Mucosa of descending colon (tissue), 3 donors: Measurements from ENCODE around the gene ARMCX5. TPM values are rescaled to one million over a fixed set of nuclear protein-coding genes. Genes with fewer than 3 reads are reported as not detected.
A peak's percentile ranks its signal among the peaks of the same experiment; 100 is the strongest.

Source experiments
- ATAC-seq: fragments of 200-7000 bp; cut with Tn5 transposase; one replicate; pipeline ENCODE4 v1.9.1; 2020; ENCODE audit warnings: mild to moderate bottlenecking, moderate library complexity
- DNase-seq, 3 donors: peaks; one replicate each; pipeline ENCODE4 v3.0.0-alpha.2; 2020
- H3K36me3 ChIP-seq: fragments of 200-600 bp; one replicate; pipeline ENCODE4 v1.8.0; 2021; ENCODE audit warnings: low read depth, mild to moderate bottlenecking
- H3K4me1 ChIP-seq: fragments of 200-600 bp; one replicate; pipeline ENCODE4 v1.8.0; 2021; ENCODE audit warnings: low read depth, mild to moderate bottlenecking
- H3K4me3 ChIP-seq: fragments of 200-600 bp; one replicate; pipeline ENCODE4 v1.8.0; 2021; ENCODE audit warnings: mild to moderate bottlenecking
- H3K9me3 ChIP-seq: fragments of 200-600 bp; one replicate; pipeline ENCODE4 v1.8.0; 2021; ENCODE audit warnings: mild to moderate bottlenecking
- CTCF ChIP-seq: fragments of 200-600 bp; IDR thresholded peaks from one replicate; pipeline ENCODE4 v1.8.0; 2022; ENCODE audit warnings: antibody characterized with exemption, mild to moderate bottlenecking
- intact Hi-C, 2 donors: fragments of 100-400 bp; cut with DNase I in 1 of 2; cut with micrococcal nuclease in 1 of 2; formaldehyde crosslinking; loops; one replicate each; pipeline versions ENCODE4 v1.11.0 to v1.11.1; 2022; cut with DNase I, micrococcal nuclease
- total RNA-seq, 3 donors: library from RNA; stranded (reverse); fragmentation: NEBNext Ultra II Directional in 2 of 3; extraction: Animal tissue kit (Norgen Biotek cat#: 25700) in 2 of 3; gene quantifications; one replicate each; pipeline versions ENCODE4 v1.2.1 to v1.2.4, GENCODE V29; 2021 to 2023
- donor health status: DM: no; HTN: no; CAD: no; lungs with moderate emphysema.
- donor health status: DM: no; HTN: no; CAD: no.
- donor health status: DM: no; HTN: yes; CAD: no.

The ARMCX5 gene
- total RNA-seq, 3 donors from 2014 or later, result 5.5 to 13.9 (median 13.1) TPM

GRCh38 chrX:102637561-102637960 lies 38.2 kb downstream of the ARMCX5 start:
- ATAC-seq (no peak), DNase-seq (no peak)
- no peak for TF ChIP-seq CTCF
- no peak overlapping the region for H3K4me3 ChIP-seq
- intact Hi-C loops, result no loop called here
- no peaks in the 10 kb centered on the region for H3K36me3 ChIP-seq
- no peaks in the 10 kb centered on the region for H3K4me1 ChIP-seq
- H3K9me3 ChIP-seq, result no peaks in the 10 kb centered on the region

GRCh38 chrX:102650903-102651241 lies 51.6 kb downstream of the ARMCX5 start:
- intact Hi-C loops, result no loop called here
- no peaks in the 10 kb centered on the region for H3K36me3 ChIP-seq
- no peaks in the 10 kb centered on the region for H3K4me1 ChIP-seq
- DNase-seq (no peak), ATAC-seq (peak; percentile 16)
- no peak overlapping the region for H3K4me3 ChIP-seq
- no peak for TF ChIP-seq CTCF
- no peaks in the 10 kb centered on the region for H3K9me3 ChIP-seq

- Histone ChIP-seq H3K9me3 (no peaks in the 10 kb centered on the region), H3K4me3 (peak within 1 kb of the TSS; percentile 17), H3K4me1 (no peaks in the 10 kb centered on the region), H3K36me3 (no peaks in the 10 kb centered on the region)
- intact Hi-C loops, result no loop called here
- ATAC-seq (peak; percentile 68), DNase-seq (peak; percentile 40 to 75 (median 63))
- TF ChIP-seq CTCF, result no peak
These were observed 52.1 kb downstream of the ARMCX5 start, which contains the start of gene GPRASP1 for GRCh38 chrX:102651242-102652011. GPRASP1 (plus strand) TSS chrX:102651483; CDS start chrX:102653914, 2,431 bp downstream.

- intact Hi-C loops, result no loop called here
- no peaks in the 10 kb centered on the region for H3K36me3 ChIP-seq
- DNase-seq (peak in 1 of 3 donors; percentile 47), ATAC-seq (peak; percentile 66)
- no peak for TF ChIP-seq CTCF
- peak overlapping the region; percentile 17 for H3K4me3 ChIP-seq
- H3K9me3 ChIP-seq, result no peaks in the 10 kb centered on the region
- no peaks in the 10 kb centered on the region for H3K4me1 ChIP-seq
These were observed 52.8 kb downstream of the ARMCX5 start for GRCh38 chrX:102652031-102652688.

Other genes with a start within 250 kb of the ARMCX5 start
- gene NXF2B, start 159.5 kb upstream of the ARMCX5 start, total RNA-seq, result not detected
- not detected for gene TCP11X2, start 127.7 kb upstream of the ARMCX5 start, total RNA-seq
- gene TMSB15A, start 82.8 kb upstream of the ARMCX5 start, total RNA-seq, result under 1 TPM in 1 of 3 donors, not detected in 2; 0.47 TPM
- 10 to 100 TPM in 1 of 3 donors, 1 to 10 TPM in 2; 3.4 to 29.6 (median 3.7) TPM for gene GPRASP1, start 52.0 kb downstream of the ARMCX5 start, total RNA-seq
- gene GPRASP2, start 112.9 kb downstream of the ARMCX5 start, total RNA-seq, result 10 to 100 TPM in 1 of 3 donors, 1 to 10 TPM in 2; 2.2 to 11.4 (median 2.8) TPM
- gene GPRASP3, start 121.2 kb downstream of the ARMCX5 start, total RNA-seq, result 10 to 100 TPM in 1 of 3 donors, 1 to 10 TPM in 2; 1.4 to 11.4 (median 2.2) TPM